ENCODE data around the gene HDAC1.

Gene HDAC1

DNA sequence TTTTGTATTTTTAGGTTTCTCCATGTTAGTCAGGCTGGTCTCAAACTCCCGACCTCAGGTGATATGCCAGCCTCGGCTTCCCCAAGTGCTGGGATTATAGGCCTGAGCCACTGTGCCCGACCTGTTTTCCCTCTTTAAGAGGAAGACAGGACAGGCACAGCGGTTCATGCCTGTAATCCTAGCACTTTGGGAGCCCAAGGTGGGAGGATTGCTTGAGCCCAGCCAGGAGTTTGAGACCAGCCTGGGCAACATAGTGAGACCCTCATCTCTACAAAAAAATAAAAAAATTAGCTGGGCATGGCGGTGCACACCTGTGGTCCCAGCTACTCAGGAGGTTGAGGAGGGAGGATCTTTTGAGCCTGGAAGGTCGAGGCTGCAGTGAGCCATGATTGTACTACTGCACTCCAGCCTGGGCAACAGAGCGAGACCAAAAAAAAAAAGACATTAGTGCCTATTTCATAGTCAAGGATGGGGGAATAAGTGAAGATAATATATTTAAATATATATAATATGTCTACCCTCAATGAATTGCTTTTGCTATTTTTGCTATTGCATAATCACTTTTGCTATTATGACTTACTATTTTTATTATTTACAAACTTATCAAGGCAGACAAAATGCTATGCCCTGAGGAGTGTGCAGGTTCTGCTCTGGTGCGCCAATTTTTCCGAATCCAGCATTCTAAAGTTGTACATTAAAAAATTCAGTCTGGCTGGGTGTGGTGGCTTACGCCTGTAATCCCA, 26.4 kb downstream of the HDAC1 start:
- Histone ChIP-seq H3K27me3 (ENCODE audit: insufficient read depth, low read depth) (no peaks in the 10 kb centered on the region), H3K27ac (no peak overlapping the region), H2AFZ (ENCODE audit: low read depth) (no peak overlapping the region), H3K4me1 (ENCODE audit: low read depth, poor library complexity, severe bottlenecking) (peaks cover 15% of the 10 kb centered on the region), H3K4me2 (no peak overlapping the region), H3K79me2 (ENCODE audit: insufficient read depth, low read depth) (peaks cover 15% of the 10 kb centered on the region; the same call in 1 of the 2 replicates), H3K36me3 (ENCODE audit: insufficient read depth) (no peaks in the 10 kb centered on the region), H4K20me1 (ENCODE audit: insufficient read depth) (no peaks in the 10 kb centered on the region), H3K9ac (no peak overlapping the region), H3K4me3 (IDR thresholded peaks at IDR 0.05; ENCODE audit: insufficient read depth, low read depth, low read length) (no peak overlapping the region)
- TF ChIP-seq, protein P1, sequence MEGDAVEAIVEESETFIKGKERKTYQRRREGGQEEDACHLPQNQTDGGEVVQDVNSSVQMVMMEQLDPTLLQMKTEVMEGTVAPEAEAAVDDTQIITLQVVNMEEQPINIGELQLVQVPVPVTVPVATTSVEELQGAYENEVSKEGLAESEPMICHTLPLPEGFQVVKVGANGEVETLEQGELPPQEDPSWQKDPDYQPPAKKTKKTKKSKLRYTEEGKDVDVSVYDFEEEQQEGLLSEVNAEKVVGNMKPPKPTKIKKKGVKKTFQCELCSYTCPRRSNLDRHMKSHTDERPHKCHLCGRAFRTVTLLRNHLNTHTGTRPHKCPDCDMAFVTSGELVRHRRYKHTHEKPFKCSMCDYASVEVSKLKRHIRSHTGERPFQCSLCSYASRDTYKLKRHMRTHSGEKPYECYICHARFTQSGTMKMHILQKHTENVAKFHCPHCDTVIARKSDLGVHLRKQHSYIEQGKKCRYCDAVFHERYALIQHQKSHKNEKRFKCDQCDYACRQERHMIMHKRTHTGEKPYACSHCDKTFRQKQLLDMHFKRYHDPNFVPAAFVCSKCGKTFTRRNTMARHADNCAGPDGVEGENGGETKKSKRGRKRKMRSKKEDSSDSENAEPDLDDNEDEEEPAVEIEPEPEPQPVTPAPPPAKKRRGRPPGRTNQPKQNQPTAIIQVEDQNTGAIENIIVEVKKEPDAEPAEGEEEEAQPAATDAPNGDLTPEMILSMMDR (conservative IDR thresholded peaks at IDR 0.05; ENCODE audit: low read depth, low read length) = no peak

DNA sequence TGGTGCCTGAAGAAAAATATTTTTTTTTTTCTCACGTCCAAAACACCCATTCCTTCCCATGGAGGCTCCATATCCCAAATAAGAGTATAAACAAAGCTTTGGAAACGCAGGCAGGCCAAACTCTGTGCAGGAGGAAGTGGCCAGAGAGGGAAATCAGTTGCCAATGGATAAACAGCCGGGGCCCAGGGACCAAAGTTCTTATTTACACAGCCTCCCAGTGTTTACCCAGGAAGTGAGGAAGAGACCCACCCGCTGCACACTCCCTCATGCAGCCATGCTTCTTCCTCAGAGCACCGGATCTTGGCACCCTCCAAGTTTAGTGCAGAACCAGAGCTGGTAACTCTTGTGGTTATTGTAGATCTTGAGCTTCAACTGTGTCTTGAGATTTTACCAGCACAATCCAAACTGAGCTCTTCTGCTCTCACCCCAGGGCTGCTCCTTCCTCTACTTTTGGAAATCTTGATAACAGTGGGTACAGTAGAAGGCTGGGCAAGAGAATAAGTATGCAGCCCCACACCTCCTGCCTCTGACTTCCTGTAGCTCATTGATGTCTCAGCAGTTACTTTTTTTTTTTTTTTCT, 29.9 kb downstream of the HDAC1 start:
- Histone ChIP-seq H3K9ac (no peak overlapping the region), H3K4me3 (IDR thresholded peaks at IDR 0.05; ENCODE audit: insufficient read depth, low read depth, low read length) (no peak overlapping the region), H3K4me2 (no peak overlapping the region), H3K36me3 (ENCODE audit: insufficient read depth) (no peaks in the 10 kb centered on the region), H4K20me1 (ENCODE audit: insufficient read depth) (no peaks in the 10 kb centered on the region), H3K4me1 (ENCODE audit: low read depth, poor library complexity, severe bottlenecking) (peaks cover 37% of the 10 kb centered on the region), H3K27me3 (ENCODE audit: insufficient read depth, low read depth) (no peaks in the 10 kb centered on the region), H3K79me2 (ENCODE audit: insufficient read depth, low read depth) (no peaks in the 10 kb centered on the region), H2AFZ (ENCODE audit: low read depth) (no peak overlapping the region), H3K27ac (no peak overlapping the region)
- TF ChIP-seq, protein P1 (conservative IDR thresholded peaks at IDR 0.05; ENCODE audit: low read depth, low read length) = no peak

DNA sequence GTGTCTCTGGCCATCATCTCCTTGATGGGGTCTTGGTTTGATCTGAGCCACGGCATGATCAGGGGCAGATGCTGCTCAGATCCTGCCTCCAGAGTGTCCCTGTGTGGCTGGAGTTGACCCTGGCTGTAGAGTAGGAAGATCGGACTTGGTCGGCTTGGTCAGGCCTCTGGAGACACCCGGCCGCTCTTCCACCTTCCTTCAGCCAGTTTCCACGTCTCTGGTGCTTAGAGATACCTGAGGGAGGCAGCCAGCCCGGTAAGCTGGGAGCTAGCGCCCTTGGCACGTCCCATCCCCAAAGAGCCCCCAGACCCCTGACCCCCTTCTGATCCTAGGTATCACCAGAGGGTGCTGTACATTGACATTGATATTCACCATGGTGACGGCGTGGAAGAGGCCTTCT, 35.3 kb downstream of the HDAC1 start:
- no peak overlapping the region for H2AFZ ChIP-seq (ENCODE audit: low read depth)
- no peak overlapping the region for H3K4me3 ChIP-seq (IDR thresholded peaks at IDR 0.05; ENCODE audit: insufficient read depth, low read depth, low read length)
- no peaks in the 10 kb centered on the region for H3K79me2 ChIP-seq (ENCODE audit: insufficient read depth, low read depth)
- H3K9ac ChIP-seq = no peak overlapping the region
- H3K27me3 ChIP-seq (ENCODE audit: insufficient read depth, low read depth) = no peaks in the 10 kb centered on the region
- TF ChIP-seq, protein P1 (conservative IDR thresholded peaks at IDR 0.05; ENCODE audit: low read depth, low read length) = no peak
- no peak overlapping the region for H3K4me2 ChIP-seq
- no peaks in the 10 kb centered on the region; the same call in 1 of the 2 replicates for H3K36me3 ChIP-seq (ENCODE audit: insufficient read depth)
- H3K27ac ChIP-seq = no peak overlapping the region
- H3K4me1 ChIP-seq (ENCODE audit: low read depth, poor library complexity, severe bottlenecking) = peaks cover 26% of the 10 kb centered on the region
- H4K20me1 ChIP-seq (ENCODE audit: insufficient read depth) = no peaks in the 10 kb centered on the region

DNA sequence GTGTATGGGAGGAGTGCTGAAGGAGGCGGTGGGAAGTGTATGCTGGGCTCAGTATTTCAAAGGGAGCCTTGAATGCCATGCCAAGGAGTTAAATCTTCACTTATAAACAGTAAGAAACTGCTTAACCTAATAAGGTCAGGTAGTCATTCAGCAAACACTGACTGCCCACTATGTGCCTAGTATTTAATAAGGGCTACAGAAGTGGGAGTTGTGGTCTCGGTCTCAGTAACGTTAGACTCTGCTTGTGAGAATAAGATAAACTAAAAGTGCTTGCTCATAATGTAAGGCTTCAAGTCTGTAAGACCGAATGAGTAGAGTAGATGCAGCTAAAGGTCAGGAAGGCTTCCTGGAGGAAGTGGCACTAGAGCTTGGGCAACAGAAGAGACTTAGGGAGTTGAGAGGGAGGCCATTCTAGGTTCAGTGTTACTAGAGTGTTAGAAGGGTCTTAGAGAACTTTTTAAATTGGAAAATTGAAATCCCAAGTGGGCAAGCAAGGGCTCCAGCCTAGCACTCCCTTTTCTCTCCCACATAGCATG, 38.1 kb downstream of the HDAC1 start:
- Histone ChIP-seq H3K4me3 (IDR thresholded peaks at IDR 0.05; ENCODE audit: insufficient read depth, low read depth, low read length) (no peak overlapping the region), H2AFZ (ENCODE audit: low read depth) (no peak overlapping the region), H3K4me1 (ENCODE audit: low read depth, poor library complexity, severe bottlenecking) (peaks cover 31% of the 10 kb centered on the region), H3K79me2 (ENCODE audit: insufficient read depth, low read depth) (no peaks in the 10 kb centered on the region), H3K27ac (no peak overlapping the region), H3K4me2 (no peak overlapping the region), H3K36me3 (ENCODE audit: insufficient read depth) (no peaks in the 10 kb centered on the region; the same call in 1 of the 2 replicates), H3K27me3 (ENCODE audit: insufficient read depth, low read depth) (no peaks in the 10 kb centered on the region), H3K9ac (no peak overlapping the region), H4K20me1 (ENCODE audit: insufficient read depth) (no peaks in the 10 kb centered on the region)
- TF ChIP-seq, protein P1 (conservative IDR thresholded peaks at IDR 0.05; ENCODE audit: low read depth, low read length) = no peak

All from KMS-11 (cell line).